KOPT-K1 (cell line): ENCODE measurements around the gene NR2C2.
"Not testable (repeated sequence)": the region's sequence is repeated elsewhere in the genome, so short reads cannot be mapped to it uniquely, and the experiment has no call there.

Experiments used
- H3K27ac ChIP-seq: fragments of 200-600 bp; sonication (generic); 2 replicates; pipeline ENCODE4 v1.5.1; 2016; ENCODE audit warnings: antibody characterized with exemption, mild to moderate bottlenecking, low read depth, low read length; ENCODE audit not compliant: poor library complexity, severe bottlenecking
- H3K36me3 ChIP-seq: fragments of 200-600 bp; sonication (generic); 2 replicates; pipeline ENCODE4 v1.5.1; 2017; ENCODE audit warnings: antibody characterized with exemption, mild to moderate bottlenecking, low read length, moderate library complexity; ENCODE audit not compliant: insufficient read depth
- H3K9me3 ChIP-seq: fragments of 200-600 bp; sonication (generic); 2 replicates; pipeline ENCODE4 v1.5.1; 2017; ENCODE audit warnings: antibody characterized with exemption, low read length, mild to moderate bottlenecking; ENCODE audit not compliant: insufficient read depth, poor library complexity, severe bottlenecking

The NR2C2 gene

GRCh38 chr3:14967285-14967684 is 19.9 kb downstream of the NR2C2 start:
- Histone ChIP-seq H3K9me3 (peaks cover 14% of the 10 kb centered on the region), H3K36me3 (peaks cover 56% of the 10 kb centered on the region), H3K27ac (no peak overlapping the region)

GRCh38 chr3:14969671-14970070 is 22.3 kb downstream of the NR2C2 start:
- H3K27ac ChIP-seq = no peak overlapping the region
- H3K36me3 ChIP-seq = peaks cover 66% of the 10 kb centered on the region
- peaks cover 14% of the 10 kb centered on the region for H3K9me3 ChIP-seq

GRCh38 chr3:14976317-14976716 is 28.9 kb downstream of the NR2C2 start:
- no peak overlapping the region for H3K27ac ChIP-seq
- no peaks in the 10 kb centered on the region for H3K9me3 ChIP-seq
- peaks cover 61% of the 10 kb centered on the region for H3K36me3 ChIP-seq

GRCh38 chr3:14980689-14981088 is 33.3 kb downstream of the NR2C2 start:
- Histone ChIP-seq H3K36me3 (peaks cover 39% of the 10 kb centered on the region), H3K27ac (no peak overlapping the region), H3K9me3 (peaks cover 8% of the 10 kb centered on the region)

- Histone ChIP-seq H3K27ac (no peak overlapping the region), H3K36me3 (0 out of 2 replicates have a peak, but pooled peaks cover 10% of the 10 kb centered on the region), H3K9me3 (peaks cover 8% of the 10 kb centered on the region)
Observed at GRCh38 chr3:14984581-14985113, 37.3 kb downstream of the NR2C2 start.

- H3K36me3 ChIP-seq = 0 out of 2 replicates have a peak, but pooled peaks cover 5% of the 10 kb centered on the region
- no peak overlapping the region for H3K27ac ChIP-seq
- H3K9me3 ChIP-seq = peaks cover 8% of the 10 kb centered on the region
Observed at GRCh38 chr3:14988988-14989394, 41.6 kb downstream of the NR2C2 start.

GRCh38 chr3:14989943-14990779 is 42.8 kb downstream of the NR2C2 start:
- Histone ChIP-seq H3K9me3 (no peaks in the 10 kb centered on the region), H3K36me3 (no peaks in the 10 kb centered on the region), H3K27ac (no peak overlapping the region)

- Histone ChIP-seq H3K9me3 (no peaks in the 10 kb centered on the region), H3K27ac (no peak overlapping the region), H3K36me3 (no peaks in the 10 kb centered on the region)
Observed at GRCh38 chr3:14990780-14991148, 43.4 kb downstream of the NR2C2 start.

- Histone ChIP-seq H3K9me3 (no peaks in the 10 kb centered on the region), H3K36me3 (no peaks in the 10 kb centered on the region), H3K27ac (no peak overlapping the region)
Observed at GRCh38 chr3:14991151-14991742, 43.9 kb downstream of the NR2C2 start.

- Histone ChIP-seq H3K9me3 (no peaks in the 10 kb centered on the region), H3K27ac (no peak overlapping the region), H3K36me3 (no peaks in the 10 kb centered on the region)
Observed at GRCh38 chr3:14991818-14992612, 44.6 kb downstream of the NR2C2 start.

GRCh38 chr3:14997941-14998340 is 50.6 kb downstream of the NR2C2 start:
- no peak overlapping the region for H3K27ac ChIP-seq
- 0 out of 2 replicates have a peak, but pooled peaks cover 6% of the 10 kb centered on the region for H3K36me3 ChIP-seq
- H3K9me3 ChIP-seq = no peaks in the 10 kb centered on the region

GRCh38 chr3:14999182-14999581 is 51.8 kb downstream of the NR2C2 start:
- H3K9me3 ChIP-seq, H3K27ac ChIP-seq: not testable (repeated sequence)
- H3K36me3 ChIP-seq = peaks cover 17% of the 10 kb centered on the region

- Histone ChIP-seq H3K9me3 (no peaks in the 10 kb centered on the region), H3K27ac (no peak overlapping the region), H3K36me3 (peaks cover 92% of the 10 kb centered on the region)
Observed at GRCh38 chr3:15007681-15008141, 60.3 kb downstream of the NR2C2 start.

GRCh38 chr3:15009167-15009566 is 61.8 kb downstream of the NR2C2 start:
- Histone ChIP-seq H3K9me3 (no peaks in the 10 kb centered on the region), H3K36me3 (peaks cover 95% of the 10 kb centered on the region), H3K27ac (no peak overlapping the region)

- peaks cover 99% of the 10 kb centered on the region for H3K36me3 ChIP-seq
- no peak overlapping the region for H3K27ac ChIP-seq
- no peaks in the 10 kb centered on the region for H3K9me3 ChIP-seq
Observed at GRCh38 chr3:15010664-15011063, 63.3 kb downstream of the NR2C2 start.
